ENCODE data around the gene RIPOR3. TPM values are rescaled to one million over a fixed set of nuclear protein-coding genes. Genes with fewer than 3 reads are reported as not detected.
"Not testable (repeated sequence)": the region's sequence is repeated elsewhere in the genome, so short reads cannot be mapped to it uniquely, and the experiment has no call there.

The RIPOR3 gene
- total RNA-seq, 1 donor from 2014 or later = not detected

DNA sequence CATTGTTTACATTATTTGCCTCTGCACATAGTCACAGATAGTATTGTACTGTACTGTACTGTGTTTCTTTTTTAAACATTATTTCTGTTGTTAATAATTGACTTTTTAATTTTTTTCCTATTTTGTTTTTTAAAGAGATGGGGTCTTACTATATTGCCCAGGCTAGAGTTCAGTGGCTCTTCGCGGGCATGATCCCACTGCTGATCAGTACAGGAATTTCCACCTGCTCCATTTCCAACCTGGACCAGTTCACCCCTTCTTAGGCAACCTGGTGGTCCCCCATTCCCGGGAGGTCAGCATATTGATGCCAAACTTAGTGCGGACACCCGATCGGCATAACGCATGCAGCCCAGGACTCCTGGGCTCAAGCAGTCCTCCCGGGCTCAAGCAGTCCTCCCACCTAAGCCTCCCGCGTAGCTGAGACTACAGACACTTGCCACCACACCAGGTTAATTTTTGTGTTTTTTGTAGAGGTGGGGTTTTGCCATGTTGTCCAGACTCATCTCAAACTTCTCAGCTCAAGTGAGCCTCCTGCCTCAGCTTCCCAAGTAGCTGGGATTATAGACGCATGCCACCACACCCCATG lies 133.7 kb downstream of the RIPOR3 start:
- no peak for DNase-seq (ENCODE audit: low read depth in 2 of 2)

DNA sequence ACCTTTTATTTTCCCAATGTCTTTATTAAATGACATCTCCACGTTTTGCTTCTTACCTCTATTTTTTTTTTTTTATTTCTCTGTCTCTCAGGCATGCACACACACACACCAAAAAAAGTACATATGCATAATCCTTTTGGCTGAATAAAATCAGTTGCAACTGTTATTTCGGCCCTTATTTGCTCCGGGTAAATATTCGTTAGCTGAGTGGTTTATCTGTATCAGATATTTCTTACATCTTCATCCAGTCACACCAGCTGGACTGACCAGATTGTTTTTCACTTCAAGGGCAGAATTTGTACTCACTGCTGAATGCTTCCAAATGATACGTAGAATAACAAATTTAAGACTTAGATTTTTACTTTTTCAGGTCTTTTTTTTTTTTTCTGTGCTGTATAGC lies 135.7 kb downstream of the RIPOR3 start:
- no peak for DNase-seq (ENCODE audit: low read depth in 2 of 2)

DNA sequence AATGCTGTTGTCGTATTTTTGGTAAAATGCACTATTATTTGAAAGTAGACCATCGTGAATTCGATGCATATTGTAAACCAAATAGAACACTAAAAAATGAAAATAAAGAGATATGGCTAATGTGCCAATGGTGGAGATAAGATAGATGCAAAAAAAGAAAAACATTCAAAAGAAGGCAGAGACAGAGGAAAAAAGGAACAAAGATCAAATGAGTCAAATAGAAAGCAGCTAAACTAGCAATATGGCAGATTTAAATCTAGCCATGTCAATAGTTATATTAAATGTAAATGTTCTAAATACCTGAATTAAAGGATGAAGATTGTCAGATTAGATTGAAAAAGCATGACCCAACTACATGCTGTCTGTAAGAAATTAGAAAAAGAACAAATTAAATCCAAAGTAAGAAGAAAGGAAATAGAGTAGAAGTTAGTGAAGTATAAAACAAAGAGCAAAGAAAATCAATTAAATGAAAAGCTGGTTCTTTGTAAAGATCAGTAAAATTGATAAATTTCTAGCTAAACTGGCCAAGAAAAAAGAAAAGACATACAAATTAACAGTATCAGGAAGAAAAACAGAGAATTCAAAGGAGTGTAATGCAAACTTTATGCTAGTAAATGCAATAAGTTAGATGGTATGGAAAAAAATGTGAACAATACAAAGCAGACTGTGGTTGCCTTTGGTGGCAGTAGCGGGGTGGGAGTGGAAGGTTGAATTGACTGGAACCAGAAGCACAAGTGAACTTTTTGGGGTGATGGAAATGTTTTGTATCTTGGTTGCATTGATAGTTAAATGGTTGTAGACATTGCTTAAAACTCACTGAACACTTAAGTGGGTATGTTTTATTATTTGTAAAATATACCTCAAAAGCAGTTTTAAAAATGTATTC lies 136.4 kb downstream of the RIPOR3 start:
- DNase-seq (ENCODE audit: low read depth in 2 of 2) = no peak

DNA sequence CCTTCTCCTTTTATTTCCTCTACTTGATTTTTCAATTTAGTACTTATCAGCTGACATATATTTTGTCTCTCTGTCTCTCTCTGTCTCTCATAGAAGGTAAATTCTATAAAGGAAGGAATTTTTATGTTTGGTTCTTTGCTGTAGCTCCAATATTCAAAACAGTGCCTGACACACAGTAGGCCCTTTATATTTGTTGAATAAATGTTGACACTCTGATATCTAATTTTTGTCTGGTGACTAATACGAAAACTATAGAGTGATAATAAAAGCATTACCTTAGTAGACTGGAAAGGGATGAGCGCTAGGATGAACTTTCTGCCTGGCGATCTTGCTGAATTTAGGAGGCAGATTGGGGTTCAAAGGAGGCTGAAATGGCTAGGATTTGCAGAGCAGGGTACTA lies 138.4 kb downstream of the RIPOR3 start:
- DNase-seq (ENCODE audit: low read depth in 2 of 2) = no peak

DNA sequence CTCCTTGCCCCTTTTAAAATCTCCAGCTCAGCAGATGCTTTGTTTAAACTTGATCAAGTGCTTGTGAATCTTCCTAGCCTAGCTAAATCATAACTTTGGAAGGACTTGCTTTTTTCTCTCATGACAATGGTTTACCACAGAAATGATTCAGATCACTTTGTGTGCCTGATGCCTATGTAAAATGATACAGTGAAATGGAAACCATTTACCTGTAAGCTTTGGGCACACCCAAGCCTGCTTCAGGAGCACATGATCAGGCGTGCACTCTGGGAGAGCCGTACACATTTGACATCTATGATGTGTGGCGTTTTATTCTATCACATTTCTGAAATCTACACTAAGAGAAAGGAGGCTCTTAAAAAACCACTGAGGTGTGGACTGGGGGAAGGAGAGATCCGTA lies 140.1 kb downstream of the RIPOR3 start:
- DNase-seq (ENCODE audit: low read depth in 2 of 2) = no peak

DNA sequence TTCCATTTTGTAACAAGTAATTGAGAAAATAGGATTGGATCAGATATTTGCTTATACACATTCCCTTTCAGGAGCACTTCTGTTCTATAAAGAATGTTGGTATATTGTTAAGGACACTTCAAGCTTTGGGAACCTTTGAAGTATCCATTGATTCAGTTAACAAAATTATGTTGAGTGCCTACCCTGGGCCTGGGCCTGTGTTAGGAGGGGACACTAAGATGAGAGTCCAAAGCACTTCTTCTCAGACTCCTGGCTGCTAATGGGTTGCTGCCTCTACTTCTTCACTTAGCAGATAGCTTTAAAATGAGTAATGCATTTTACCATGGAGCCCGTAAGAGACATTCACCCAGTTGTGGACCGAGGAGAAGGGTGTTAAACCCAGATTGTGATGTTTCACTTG lies 140.8 kb downstream of the RIPOR3 start:
- DNase-seq (ENCODE audit: low read depth in 2 of 2) = no peak

DNA sequence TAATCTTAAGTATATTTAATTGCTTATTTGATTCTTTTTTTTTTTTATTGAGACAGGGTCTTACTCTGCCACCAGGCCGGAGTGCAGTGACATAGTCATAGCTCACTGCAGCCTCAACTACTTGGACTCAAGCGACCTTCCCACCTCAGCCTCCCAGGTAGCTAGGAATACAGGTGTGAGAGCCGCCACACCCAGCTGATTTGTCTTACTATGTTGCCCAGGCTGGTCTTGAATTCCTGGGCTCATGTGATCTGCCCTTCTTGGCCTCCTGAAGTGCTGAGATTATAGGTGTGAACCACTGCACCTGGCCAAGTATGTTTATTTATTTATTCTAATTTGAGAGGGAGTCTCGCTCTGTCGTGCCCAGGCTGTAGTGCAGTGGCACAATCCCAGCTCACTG lies 142.9 kb downstream of the RIPOR3 start:
- no peak for DNase-seq (ENCODE audit: low read depth in 2 of 2)

DNA sequence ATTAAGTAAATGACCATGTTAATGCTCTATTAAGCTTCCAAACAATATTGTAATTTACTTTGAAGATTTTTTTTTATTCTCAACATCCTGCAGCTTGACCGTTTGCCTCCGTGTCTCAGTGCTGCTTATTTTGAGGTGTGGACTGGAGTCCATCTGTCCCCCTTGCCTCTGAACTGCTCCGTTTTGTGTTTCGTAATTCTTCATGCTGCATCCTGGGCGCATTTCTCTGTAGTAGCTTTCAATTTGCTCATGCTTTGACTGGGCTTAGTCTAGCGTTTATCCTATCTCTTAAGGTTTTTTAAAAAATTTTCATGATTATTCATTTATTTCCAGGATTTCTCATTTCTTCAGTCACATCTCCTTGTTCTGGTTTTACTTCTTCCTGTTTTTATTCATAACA lies 143.4 kb downstream of the RIPOR3 start:
- no peak for DNase-seq (ENCODE audit: low read depth in 2 of 2)

DNA sequence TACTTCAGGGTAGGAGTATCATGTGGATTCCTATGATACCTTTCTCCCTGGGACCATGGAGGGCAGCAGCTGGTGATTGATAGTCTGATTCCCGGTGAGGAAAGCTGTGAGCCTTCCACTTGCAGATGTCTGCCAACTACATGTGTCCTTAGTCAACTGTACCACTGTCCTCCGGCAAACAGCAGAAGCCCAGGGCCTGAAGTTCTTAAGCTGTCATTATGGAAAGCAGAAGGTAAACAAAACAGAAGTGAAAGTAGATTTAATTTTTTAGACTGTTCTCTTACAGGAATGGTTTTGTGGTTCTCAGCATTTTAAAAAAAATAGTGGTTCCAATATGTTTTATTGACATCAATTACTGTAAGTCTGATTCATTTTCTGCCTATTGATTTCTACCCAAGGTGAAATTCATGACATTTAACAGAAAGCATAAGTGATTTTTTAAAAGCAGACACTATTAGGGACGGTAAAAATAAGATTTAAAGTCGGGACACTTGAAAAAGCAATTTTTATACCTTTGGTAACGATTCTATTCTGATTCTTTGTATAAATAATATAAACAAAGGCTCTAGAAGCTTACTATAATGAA lies 144.5 kb downstream of the RIPOR3 start:
- DNase-seq (ENCODE audit: low read depth in 2 of 2) = no peak

DNA sequence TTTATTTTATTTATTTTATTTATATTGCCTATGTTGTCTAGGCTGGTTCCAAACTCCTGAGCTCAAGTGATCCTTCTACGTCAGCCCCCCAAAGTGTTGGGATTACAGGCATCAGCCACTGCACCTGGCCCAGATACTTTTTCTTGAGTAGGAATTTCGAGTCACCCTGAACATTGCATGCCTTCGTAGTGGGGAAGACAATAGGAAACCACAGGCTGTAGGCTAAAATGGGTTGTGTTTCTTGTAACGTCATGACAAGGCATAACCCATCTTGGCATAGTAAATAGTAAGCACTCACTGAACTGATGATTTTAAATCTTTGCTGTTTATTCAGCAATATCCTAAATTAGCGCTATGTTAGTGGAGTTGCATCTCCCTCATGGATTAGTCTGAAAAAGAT lies 146.2 kb downstream of the RIPOR3 start:
- no peak for DNase-seq (ENCODE audit: low read depth in 2 of 2)

DNA sequence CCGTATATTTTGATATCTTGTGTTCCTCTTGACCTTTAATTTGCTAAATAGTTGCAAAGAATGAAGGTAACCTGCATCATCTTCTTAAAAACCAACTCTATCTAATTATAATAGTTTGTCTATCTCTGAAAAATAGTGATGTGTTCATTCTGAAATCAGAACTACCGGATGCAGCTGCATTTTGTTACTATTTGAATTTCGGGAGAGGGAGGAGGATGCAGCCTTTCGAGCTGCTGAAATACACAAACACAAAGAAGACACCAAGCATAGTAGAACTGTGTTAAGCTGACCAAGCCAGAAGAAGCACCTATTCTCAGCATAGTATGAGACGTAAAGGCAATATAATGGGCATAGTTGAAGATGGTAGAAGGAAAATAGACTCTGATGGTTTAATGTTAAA lies 148.0 kb downstream of the RIPOR3 start:
- DNase-seq (ENCODE audit: low read depth in 2 of 2) = peak; percentile 11 to 28

DNA sequence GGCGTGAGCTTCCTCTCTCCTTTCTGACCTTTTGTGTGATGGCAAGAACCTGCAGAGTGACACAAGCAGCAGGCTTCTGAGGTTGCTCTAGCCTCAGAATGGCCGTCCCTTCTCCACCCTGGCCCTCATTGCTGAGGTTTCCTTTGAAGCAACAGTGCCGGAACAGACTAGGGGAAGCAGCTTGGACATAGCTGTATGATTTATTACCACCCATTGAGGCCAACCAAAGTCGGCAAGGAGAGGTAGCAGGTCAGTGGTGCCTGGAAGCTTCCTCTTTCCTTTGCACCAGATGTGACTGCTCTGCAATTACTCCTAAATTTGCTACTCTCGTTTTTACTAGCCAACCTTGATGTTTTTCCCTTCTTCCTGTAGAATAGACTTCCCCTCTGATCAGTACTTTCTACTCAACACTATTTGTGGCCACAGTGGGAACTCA lies 149.7 kb downstream of the RIPOR3 start:
- peak in 1 of 2 donors; percentile 64 for DNase-seq (ENCODE audit: low read depth in 2 of 2)

DNA sequence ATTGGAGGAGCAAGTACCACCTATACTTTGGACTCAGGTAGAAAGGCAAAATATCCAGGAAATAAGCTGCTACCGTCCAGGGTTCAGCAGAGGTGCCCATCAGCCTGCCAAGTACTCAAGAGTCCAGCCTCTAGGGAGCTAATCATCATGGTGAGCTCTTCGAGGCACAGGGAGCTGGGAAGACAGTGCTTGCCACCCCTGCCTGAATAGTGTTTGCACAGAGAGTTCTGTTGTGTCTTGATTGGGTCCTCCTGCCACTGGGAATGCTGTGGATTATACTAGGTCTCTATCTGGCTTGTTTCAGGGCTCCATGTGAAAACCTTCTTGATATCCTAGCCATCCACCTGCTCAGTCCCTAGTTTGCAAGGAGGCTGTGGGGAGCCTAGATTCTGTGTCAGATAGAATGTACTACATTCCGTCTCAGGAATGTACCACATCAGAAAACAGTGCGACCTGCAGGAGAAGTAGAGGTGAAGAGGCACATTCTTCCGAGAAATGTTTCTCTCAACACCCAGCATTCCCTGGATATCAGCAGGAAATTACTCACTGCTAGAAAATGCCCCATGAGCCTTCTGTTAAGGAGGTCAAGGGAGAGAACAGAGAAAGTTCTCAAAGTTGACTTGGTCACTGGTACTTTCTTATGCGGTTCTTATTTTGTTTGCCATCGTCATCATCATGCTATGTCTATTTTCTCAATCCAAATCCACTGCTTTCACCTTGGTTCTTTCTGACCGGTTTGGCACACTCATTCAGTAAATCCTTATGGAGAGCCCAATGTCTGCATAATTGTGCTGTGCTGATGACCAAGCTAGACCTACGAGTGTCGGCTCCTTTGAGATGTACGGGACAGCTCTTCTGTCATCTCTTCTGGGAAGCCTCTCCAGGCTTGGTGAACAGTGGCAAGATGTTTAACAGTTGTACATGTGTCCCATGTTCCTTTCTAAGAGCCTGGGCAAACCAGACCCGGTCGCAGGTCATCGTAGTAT lies 150.4 kb downstream of the RIPOR3 start:
- peak in 1 of 2 donors; percentile 89 for DNase-seq (ENCODE audit: low read depth in 2 of 2)

DNA sequence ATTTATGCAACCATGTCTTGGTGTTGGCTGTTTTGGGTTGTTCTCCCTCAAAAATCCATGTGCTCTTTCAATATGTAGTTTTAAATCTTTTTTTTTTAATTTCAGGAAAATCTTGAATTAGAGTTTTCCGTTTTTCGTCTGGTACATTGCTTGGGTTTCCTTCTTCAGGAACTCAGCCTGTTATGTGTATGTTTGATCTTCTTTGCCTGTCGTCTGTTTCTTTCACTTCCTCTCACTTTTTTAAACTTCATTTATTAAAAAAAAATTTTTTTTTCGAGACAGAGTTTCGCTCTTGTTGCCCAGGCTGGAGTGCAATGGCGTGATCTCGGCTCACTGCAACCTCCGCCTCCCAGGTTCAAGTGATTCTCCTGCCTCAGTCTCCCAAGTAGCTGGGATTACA lies 151.5 kb downstream of the RIPOR3 start:
- DNase-seq (ENCODE audit: low read depth in 2 of 2) = not testable (repeated sequence)

DNA sequence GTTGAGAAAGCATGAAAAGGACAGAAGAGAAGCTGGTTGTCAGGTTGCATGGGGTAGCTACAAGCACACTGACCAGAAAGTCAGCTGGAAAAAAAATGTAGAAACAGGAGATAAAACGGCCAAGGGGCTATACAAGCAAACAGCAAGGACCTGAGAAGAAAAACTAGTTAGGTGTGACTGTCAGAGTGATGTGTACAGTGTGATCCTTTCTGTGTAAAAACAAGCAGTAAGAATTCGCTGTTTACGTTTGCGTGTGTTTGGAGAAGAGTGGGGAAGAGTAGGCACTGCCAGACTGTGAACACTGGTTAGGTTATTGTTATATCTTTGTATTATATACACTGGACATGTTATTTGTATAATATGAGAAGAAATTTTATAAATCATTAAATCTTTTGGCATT lies 153.1 kb downstream of the RIPOR3 start:
- DNase-seq (ENCODE audit: low read depth in 2 of 2) = peak in 1 of 2 donors; percentile 14

DNA sequence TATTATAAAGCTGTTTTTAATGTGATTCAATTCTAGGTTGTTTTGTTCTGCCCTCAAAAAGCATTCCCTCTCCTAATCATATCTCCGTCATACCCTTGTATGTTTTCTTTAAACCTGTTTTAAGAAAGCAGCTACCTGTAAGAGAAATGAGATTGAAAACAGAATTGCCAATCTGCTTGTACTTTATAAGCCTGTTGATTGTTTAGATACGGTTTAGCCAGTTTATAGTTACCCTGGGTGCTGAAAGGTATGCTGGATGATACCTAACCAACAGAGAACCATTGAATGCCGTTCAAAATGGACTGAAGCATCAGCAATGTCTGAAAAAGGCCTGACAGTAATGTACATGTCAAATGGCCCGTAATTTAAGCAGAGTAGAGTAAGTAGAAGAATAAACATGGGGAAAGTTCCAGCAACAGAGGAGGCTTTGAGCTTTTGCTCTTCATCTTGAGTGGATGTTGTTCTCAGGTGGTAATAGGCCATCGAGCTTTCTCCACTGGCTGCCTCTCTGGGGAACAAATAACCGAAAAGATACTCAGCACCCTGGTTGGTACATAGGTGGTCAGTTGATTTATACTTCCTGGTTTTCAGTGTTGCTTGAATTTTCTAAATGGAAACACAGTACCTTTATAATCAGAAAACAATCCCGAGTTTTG lies 153.7 kb downstream of the RIPOR3 start:
- no peak for DNase-seq (ENCODE audit: low read depth in 2 of 2)

DNA sequence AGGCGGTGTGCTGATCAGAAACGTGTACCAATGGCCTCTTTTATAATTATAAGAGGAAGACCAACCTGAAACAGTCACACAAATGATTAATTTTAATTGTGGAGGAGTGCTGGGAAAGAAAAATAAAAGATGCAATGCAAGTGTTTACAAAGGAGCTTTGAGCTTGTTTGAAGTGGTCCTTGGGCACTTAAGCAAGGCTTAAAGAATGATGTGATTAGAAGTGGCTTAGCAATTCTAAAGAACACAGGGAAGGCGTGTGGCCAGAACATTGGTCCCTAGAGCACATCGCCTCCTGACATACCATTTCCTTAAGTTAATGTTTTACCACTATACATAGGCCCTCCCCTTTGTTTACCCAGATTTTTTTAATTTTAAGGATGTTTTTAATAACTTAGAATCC lies 155.0 kb downstream of the RIPOR3 start:
- DNase-seq (ENCODE audit: low read depth in 2 of 2) = no peak

Data from dermis microvascular lymphatic vessel endothelial cell (primary cell).